ENCODE measurements around the gene SAMM50.
"Not testable (repeated sequence)": the region's sequence is repeated elsewhere in the genome, so short reads cannot be mapped to it uniquely, and the experiment has no call there.

The SAMM50 gene

GRCh38 chr22:44001521-44001920 is 46.3 kb downstream of the SAMM50 start:
- DNase-seq (ENCODE audit: low read depth) = no peak

- DNase-seq (ENCODE audit: low read depth) = no peak
These were observed 47.1 kb downstream of the SAMM50 start for GRCh38 chr22:44002324-44002723.

GRCh38 chr22:44002997-44003396 is 47.8 kb downstream of the SAMM50 start:
- no peak for DNase-seq (ENCODE audit: low read depth)

GRCh38 chr22:44003405-44004103 is 48.3 kb downstream of the SAMM50 start:
- DNase-seq (ENCODE audit: low read depth) = peak; percentile 27

GRCh38 chr22:44004104-44004460 is 48.8 kb downstream of the SAMM50 start:
- no peak for DNase-seq (ENCODE audit: low read depth)

- no peak for DNase-seq (ENCODE audit: low read depth)
These were observed 50.3 kb downstream of the SAMM50 start for GRCh38 chr22:44005524-44005923.

- no peak for DNase-seq (ENCODE audit: low read depth)
These were observed 56.9 kb downstream of the SAMM50 start for GRCh38 chr22:44012162-44012561.

- DNase-seq (ENCODE audit: low read depth) = no peak
These were observed 57.3 kb downstream of the SAMM50 start for GRCh38 chr22:44012591-44012990.

GRCh38 chr22:44014241-44014640 is 59.0 kb downstream of the SAMM50 start:
- no peak for DNase-seq (ENCODE audit: low read depth)

- not testable (repeated sequence) for DNase-seq (ENCODE audit: low read depth)
These were observed 61.3 kb downstream of the SAMM50 start for GRCh38 chr22:44016586-44016985.

GRCh38 chr22:44018594-44018993 is 63.4 kb downstream of the SAMM50 start:
- no peak for DNase-seq (ENCODE audit: low read depth)

- no peak for DNase-seq (ENCODE audit: low read depth)
These were observed 64.2 kb downstream of the SAMM50 start for GRCh38 chr22:44019416-44019815.

GRCh38 chr22:44019846-44020245 is 64.6 kb downstream of the SAMM50 start:
- no peak for DNase-seq (ENCODE audit: low read depth)

GRCh38 chr22:44020981-44021380 is 65.7 kb downstream of the SAMM50 start:
- peak; percentile 30 for DNase-seq (ENCODE audit: low read depth)

- DNase-seq (ENCODE audit: low read depth) = peak; percentile 58
These were observed 68.4 kb downstream of the SAMM50 start for GRCh38 chr22:44023404-44024287.

GRCh38 chr22:44024288-44024921 is 69.2 kb downstream of the SAMM50 start, which contains the start of gene PARVB:
TSS of gene PARVB (plus strand) at chr22:44024302. CDS start at chr22:44024340, 38 bp downstream.
- peak; percentile 49 for DNase-seq (ENCODE audit: low read depth)

- DNase-seq (ENCODE audit: low read depth) = no peak
These were observed 70.2 kb downstream of the SAMM50 start for GRCh38 chr22:44025171-44026065.

- no peak for DNase-seq (ENCODE audit: low read depth)
These were observed 70.9 kb downstream of the SAMM50 start for GRCh38 chr22:44026066-44026629.

- DNase-seq (ENCODE audit: low read depth) = no peak
These were observed 71.6 kb downstream of the SAMM50 start for GRCh38 chr22:44026630-44027511.

GRCh38 chr22:44028091-44028490 is 72.8 kb downstream of the SAMM50 start:
- DNase-seq (ENCODE audit: low read depth) = no peak

Data from ELR (cell line).